MCF 10A (cell line): Measurements from ENCODE around the gene RAMAC. TPM values are rescaled to one million over a fixed set of nuclear protein-coding genes. Genes with fewer than 3 reads are reported as not detected.

Source experiments
- BruUV-seq: library from RNA; stranded (reverse); fragments of 400-500 nt; replicated peaks from 2 replicates; lab custom pipeline; 2021; lab: Mats Ljungman, UMichigan
- CTCF ChIA-PET: fragments of 300-600 bp; sonication (Branson Sonifier 250); formaldehyde crosslinking; extraction: SDS; loops from one replicate; lab custom pipeline; 2021; ENCODE audit warnings: antibody characterized with exemption, inconsistent platforms; lab: Yijun Ruan, JAX
- POLR2A ChIA-PET: fragments of 300-600, 350-650 bp; sonication (Branson Sonifier 250); formaldehyde crosslinking; extraction: SDS; loops from one replicate; lab custom pipeline; 2020; ENCODE audit warnings: antibody characterized with exemption, inconsistent platforms; lab: Yijun Ruan, JAX
- DNase-seq: peaks from one replicate; pipeline ENCODE4 v3.0.0-alpha.2; 2018; ENCODE audit not compliant: unreplicated experiment
- H3K27ac Mint-ChIP-seq: one replicate; pipeline ENCODE4 v1.8.0; 2022; ENCODE audit warnings: mild to moderate bottlenecking, low read depth, mixed read lengths; ENCODE audit not compliant: unreplicated experiment
- H3K27me3 Mint-ChIP-seq: one replicate; pipeline ENCODE4 v1.8.0; 2022; ENCODE audit warnings: mixed read lengths; ENCODE audit not compliant: insufficient read depth, unreplicated experiment
- H3K36me3 Mint-ChIP-seq: one replicate; pipeline ENCODE4 v1.8.0; 2022; ENCODE audit warnings: mild to moderate bottlenecking, moderate library complexity, mixed read lengths; ENCODE audit not compliant: insufficient read depth, unreplicated experiment
- H3K4me1 Mint-ChIP-seq: one replicate; pipeline ENCODE4 v1.8.0; 2022; ENCODE audit warnings: mixed read lengths; ENCODE audit not compliant: insufficient read depth, unreplicated experiment
- H3K4me3 Mint-ChIP-seq: one replicate; pipeline ENCODE4 v1.8.0; 2022; ENCODE audit warnings: mild to moderate bottlenecking, moderate library complexity, mixed read lengths; ENCODE audit not compliant: unreplicated experiment
- H3K9me3 Mint-ChIP-seq: one replicate; pipeline ENCODE4 v1.8.0; 2022; ENCODE audit warnings: mixed read lengths; ENCODE audit not compliant: unreplicated experiment
- CTCF ChIP-seq: fragments of 200-600 bp; IDR thresholded peaks from one replicate; pipeline ENCODE4 v1.8.0; 2022; ENCODE audit warnings: antibody characterized with exemption, mild to moderate bottlenecking; ENCODE audit not compliant: unreplicated experiment
- intact Hi-C: fragments of 100-400 bp; cut with micrococcal nuclease; formaldehyde crosslinking; loops from 2 replicates; pipeline ENCODE4 v1.14.1; 2022
- total RNA-seq: library from RNA; stranded (reverse); gene quantifications from 2 replicates; pipeline ENCODE4 v1.2.3, GENCODE V29; 2022

RAMAC gene
- total RNA-seq, 1 experiment from 2014 or later, result 21.0 TPM

DNA sequence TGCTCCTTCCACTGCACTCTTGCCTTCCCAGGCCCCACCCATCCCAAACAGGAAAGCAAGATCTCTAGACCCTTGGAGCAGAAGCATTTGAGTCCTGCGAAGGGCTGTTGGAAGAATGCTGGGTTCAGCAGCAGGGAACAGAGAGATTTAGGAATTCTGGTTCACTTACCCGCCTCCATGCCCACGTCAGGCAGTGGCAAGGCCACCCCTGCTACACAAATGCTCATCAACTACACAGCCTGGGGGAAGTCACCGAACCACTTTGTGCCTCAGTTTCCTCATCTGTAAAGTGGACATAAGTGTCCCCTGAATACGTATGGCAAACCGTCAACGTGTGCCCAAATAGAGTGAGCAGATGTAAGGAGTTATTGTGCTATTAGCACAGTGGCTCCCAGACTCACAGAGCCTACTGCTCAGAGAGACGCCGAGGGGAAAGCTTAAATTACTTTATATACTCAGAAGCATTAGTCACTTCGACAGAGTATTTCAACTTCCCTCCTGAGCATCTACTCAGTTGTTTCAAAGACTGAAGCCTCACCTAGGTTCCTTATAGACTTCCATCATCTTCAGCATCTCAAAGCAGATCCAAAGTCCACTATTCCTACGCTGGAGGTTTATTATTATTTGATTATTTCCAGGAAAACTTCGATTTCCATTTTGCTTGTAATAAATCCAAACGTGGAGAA, 34.4 kb upstream of the RAMAC start:
- ChIA-PET POLR2A (interaction anchor here (0.8 kb wide), 1 partner anchor 34 kb away, joined by 3 read pairs; the partner anchor contains the start of gene RAMAC), CTCF (interaction anchor here (0.7 kb wide), 2 partner anchors 77 to 421 kb away, joined by 3 read pairs; no protein-coding TSS in a partner anchor)
- no peak for TF ChIP-seq CTCF
- intact Hi-C loops, result no loop called here
- TSS peak; percentile 49 for BruUV-seq
- Mint-ChIP-seq H3K27me3 (no peaks in the 10 kb centered on the region), H3K36me3 (no peaks in the 10 kb centered on the region), H3K27ac (no peak overlapping the region), H3K4me3 (peak overlapping the region; percentile 61), H3K9me3 (no peaks in the 10 kb centered on the region), H3K4me1 (no peaks in the 10 kb centered on the region)
- no peak for DNase-seq

DNA sequence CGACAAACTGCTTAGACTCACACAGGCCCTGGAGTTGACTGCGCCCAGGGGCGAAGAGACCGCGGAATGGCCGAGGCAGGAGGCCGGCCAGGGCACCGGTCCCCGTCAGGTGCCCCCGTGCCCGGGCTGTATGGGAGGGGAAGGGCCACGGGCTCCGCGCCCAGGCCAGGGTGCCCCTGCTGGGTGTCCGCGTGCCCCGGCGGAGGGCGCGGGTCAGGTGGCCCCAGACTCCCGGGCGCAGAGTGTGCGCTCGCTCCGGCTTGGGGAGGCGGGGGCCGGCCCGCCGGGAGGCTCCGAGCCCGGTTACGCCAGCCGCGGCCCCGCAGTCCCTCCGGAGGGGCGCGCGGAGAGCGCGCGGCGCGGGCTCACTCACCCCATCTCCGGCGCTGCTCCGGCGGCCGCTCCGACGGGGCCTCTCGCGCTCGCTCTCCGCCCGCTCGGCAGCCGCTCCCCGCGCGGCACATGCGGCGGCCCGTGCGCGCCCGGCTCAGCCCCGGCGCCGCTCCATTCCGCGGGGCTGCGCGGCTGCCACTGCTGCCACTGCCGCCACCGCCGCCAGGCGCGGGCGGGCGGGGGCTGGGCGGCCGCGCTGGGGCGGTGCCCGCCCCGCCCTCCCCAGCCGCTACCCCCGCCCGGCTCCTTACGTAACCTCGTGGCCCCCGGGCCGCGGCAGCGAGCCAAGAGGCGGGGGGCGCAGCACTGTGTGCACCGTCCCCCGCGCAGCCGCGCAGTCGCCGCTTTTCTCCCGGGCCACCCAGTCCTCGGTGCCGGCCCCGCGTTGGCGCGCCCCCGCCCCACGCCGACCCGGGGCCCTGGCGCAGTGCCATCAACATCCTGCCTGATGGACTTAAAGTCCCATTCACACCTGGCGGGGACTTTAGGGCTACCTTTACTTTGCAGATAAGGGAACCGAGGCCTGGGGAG, 33.6 kb upstream of the RAMAC start, which contains the start of gene HOMER2:
HOMER2 (minus strand) TSS at position 563 of the 924 bp plus-strand sequence; CDS start at position 378, 185 bp downstream.
- H3K9me3 Mint-ChIP-seq, result no peaks in the 10 kb centered on the region

GRCh38 chr15:82958638-82959037, 27.4 kb upstream of the RAMAC start:
- no peak for TF ChIP-seq CTCF
- DNase-seq, result no peak
- no peaks in the 10 kb centered on the region for H3K27me3 Mint-ChIP-seq
- BruUV-seq, result no TSS peak
- H3K9me3 Mint-ChIP-seq, result no peaks in the 10 kb centered on the region
- H3K4me3 Mint-ChIP-seq, result no peak overlapping the region
- H3K4me1 Mint-ChIP-seq, result peaks cover 5% of the 10 kb centered on the region
- no peak overlapping the region for H3K27ac Mint-ChIP-seq
- POLR2A ChIA-PET, result interaction anchor here (1.7 kb wide), 1 partner anchor 28 kb away, joined by 7 read pairs; the partner anchor contains the start of gene RAMAC
- CTCF ChIA-PET, result interaction anchor here (0.7 to 1.3 kb wide), 2 partner anchors 10 to 131 kb away, joined by 3 to 4 read pairs; no protein-coding TSS in a partner anchor
- intact Hi-C loops, result no loop called here
- H3K36me3 Mint-ChIP-seq, result no peaks in the 10 kb centered on the region

More for the DNA sequence above, 33.6 kb upstream of the RAMAC start, which contains the start of gene HOMER2:
- ChIA-PET POLR2A (interaction anchor here (0.6 to 1.2 kb wide), 3 partner anchors 33 to 782 kb away, joined by 3 to 4 read pairs (median 3); partner anchors contain the start of gene RAMAC), CTCF (interaction anchor here (0.7 kb wide), 1 partner anchor 78 kb away, joined by 3 read pairs; no protein-coding TSS in a partner anchor)
- H3K27ac Mint-ChIP-seq, result no peak within 1 kb of the TSS
- no peak for TF ChIP-seq CTCF
- intact Hi-C loops, result no loop called here
- no peaks in the 10 kb centered on the region for H3K27me3 Mint-ChIP-seq
- no peaks in the 10 kb centered on the region for H3K4me1 Mint-ChIP-seq
- H3K36me3 Mint-ChIP-seq, result no peaks in the 10 kb centered on the region
- peak within 1 kb of the TSS; percentile 61 for H3K4me3 Mint-ChIP-seq
- BruUV-seq, result no TSS peak
- no peak for DNase-seq
